Stimulated activated CD8-positive, alpha-beta memory T cell treated with anti-CD3 and anti-CD28 coated beads, Interleukin-15, amount 100 ng/mL, for 48 hours (primary cell): ENCODE measurements around the gene SSU72.
"Not testable (repeated sequence)": the region's sequence is repeated elsewhere in the genome, so short reads cannot be mapped to it uniquely, and the experiment has no call there.

Experiments
- DNase-seq, 2 donors: peaks; one replicate each; pipeline ENCODE4 v3.0.0-alpha.2; 2020; ENCODE audit warnings: low read depth in 2 of 2

The SSU72 gene

GRCh38 chr1:1558591-1558990 is 16.1 kb downstream of the SSU72 start:
- DNase-seq = no peak

GRCh38 chr1:1557688-1558087 is 17.0 kb downstream of the SSU72 start:
- DNase-seq = not testable (repeated sequence)

GRCh38 chr1:1556961-1557360 is 17.7 kb downstream of the SSU72 start:
- not testable (repeated sequence) for DNase-seq

DNA sequence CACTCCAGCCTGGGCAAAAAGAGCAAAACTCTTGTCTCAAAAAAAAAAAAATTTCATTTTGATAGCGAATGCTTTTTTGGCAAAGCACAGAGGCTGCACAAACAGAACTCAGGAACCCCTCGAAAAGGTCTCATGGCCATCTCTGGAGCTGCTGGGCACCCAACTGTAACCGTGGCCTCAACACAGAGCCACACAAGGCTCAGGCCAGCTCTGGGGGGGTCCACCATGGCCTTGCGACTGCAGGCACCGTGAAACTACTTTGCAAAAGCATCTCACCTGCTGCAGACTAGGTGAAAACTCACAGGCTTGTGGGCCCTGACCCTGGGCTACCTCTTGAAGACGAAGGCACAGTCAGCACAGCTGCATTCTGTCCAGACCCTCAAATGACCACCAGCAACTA is 18.2 kb downstream of the SSU72 start:
- DNase-seq = no peak

DNA sequence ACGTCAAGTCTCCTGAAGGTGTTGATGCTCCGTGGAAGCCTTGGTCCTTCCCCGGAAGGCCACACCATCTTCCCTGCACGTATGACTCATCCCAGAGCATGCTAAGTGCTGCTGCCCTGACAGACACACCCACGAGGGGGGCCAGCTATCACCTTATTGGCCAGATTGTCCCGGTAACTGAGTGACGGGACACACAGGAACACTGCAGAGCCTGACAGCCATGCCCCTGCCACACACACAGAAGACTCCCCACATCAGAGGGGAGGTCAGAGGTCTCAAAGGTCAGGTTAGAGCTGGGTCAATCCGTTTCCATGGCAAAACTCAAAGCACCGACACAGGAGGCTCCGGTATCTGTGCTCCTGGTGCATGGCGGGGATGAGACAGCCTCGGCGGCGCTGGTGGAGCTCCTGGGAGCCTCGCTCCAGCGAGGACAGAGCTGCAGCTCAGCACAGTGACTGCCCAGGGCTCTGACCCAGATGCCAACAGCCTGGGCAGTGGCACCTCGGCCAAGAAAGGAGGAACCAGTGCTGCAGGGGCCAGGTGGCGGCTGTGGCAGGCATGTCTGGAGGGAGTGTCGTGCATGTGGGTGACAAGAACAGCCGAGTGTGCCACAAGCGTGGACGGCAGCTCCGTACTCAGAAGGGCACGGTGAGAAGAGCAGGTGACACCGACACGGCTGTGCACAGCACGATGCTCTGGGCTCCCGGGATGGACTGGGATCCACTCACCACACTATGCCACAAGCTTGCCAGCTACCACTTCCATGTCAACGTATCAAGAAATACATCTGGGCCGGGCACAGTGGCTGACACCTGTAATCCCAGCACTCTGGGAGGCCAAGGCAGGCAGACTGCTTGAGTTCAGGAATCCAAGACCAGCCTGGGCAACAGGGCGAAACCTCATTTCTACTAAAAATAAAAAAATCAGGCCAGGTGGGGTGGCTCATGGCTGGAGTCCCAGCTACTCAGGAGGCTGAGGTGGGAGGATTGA is 19.4 kb downstream of the SSU72 start:
- no peak for DNase-seq

GRCh38 chr1:1554550-1554925 is 20.1 kb downstream of the SSU72 start:
- DNase-seq = no peak

- no peak for DNase-seq
Measured at GRCh38 chr1:1553821-1554494, 20.7 kb downstream of the SSU72 start.

DNA sequence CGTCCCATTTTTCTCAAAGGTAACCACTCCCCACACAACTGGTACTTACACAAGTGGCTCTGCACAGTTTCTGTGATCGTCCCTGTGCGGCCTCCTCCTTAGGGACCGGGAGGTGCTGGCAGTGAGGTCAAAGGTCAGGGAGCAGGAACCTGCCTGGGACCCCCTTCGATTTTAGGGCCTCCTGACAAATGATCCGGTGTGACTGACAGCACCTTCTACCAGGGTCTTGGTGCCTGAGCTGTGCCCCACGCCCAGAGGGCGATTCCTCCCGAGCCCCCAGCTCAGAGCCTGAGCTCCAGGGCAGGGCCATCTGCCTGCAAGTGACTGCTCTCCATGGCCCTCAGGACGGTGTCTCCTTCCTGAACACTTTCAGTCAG is 22.4 kb downstream of the SSU72 start:
- DNase-seq = no peak

DNA sequence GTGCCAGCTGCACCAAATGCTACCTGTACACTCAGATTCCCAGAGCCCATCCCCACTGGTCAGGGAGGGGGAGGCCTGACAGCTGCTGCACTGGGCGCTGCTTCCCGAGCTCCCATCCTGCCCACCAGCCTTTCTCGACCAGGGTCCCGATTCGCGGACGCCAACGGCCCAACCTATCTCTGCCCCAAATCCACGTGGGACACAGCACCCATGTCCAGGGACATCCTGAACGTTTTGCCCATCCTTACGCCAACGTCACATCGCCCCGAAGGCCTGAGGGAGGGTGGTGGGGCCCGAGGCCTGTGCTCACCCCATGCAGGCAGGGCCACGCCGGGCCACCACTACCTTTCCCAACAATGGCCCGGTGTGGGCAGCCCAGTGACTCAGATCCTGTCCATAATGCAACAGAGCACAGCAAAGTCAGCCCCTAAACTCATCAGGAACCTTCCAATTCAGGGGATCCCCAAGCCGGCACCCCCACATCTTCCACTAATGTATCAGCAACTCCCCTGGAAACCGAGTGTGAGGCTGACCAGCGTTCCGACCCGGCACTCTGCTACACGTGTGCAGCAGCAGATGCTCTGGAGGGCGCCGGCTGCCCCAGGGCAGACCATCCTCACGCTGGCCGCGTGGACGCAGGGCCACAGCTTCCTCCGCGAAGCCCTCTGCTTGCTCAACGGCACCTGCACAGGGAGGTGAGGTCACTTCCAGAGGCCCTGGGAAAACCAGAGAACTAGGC is 23.0 kb downstream of the SSU72 start:
- DNase-seq = no peak

- no peak for DNase-seq
Measured at GRCh38 chr1:1550591-1551432, 23.9 kb downstream of the SSU72 start.

DNA sequence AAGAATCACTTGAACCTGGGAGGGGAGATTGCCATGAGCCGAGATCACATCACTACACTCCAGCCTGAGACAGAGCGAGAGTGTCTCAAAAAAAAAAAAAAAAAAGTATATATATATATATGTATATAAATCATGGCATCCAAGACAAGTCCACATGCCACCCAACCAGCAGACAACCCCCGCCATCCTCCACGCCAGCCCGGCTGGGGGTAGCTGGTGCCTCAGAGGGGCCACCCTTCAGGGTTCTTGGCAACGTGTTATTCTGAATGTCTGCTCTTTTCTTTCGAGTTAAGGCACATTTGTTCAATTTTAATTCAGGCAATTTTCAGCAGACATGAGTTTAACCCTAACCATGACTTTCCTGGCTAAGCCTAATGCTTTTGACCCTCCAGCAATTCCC is 24.6 kb downstream of the SSU72 start:
- DNase-seq = no peak

- no peak for DNase-seq
Measured at GRCh38 chr1:1548591-1548990, 26.1 kb downstream of the SSU72 start.

GRCh38 chr1:1547476-1547875 is 27.2 kb downstream of the SSU72 start:
- DNase-seq = no peak

DNA sequence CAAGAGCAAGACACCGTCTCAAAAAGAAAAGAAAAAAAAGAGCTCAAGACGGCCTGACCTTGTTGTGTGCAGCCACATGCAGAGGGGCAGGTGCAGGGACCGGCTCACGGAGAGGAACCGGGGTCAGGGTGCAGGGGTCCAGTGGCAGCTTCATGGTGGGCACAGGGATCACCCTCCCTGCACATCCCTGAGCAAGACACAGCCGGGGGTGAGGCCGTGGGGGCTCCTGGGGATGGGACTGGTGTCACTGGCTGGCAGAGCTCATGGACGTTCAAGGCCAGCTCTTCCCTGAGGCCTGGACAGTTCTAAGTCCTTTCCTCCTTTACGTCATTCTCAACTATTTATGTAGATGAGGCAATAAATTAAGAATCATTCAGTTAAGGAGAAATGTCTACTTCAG is 27.7 kb downstream of the SSU72 start:
- DNase-seq = no peak

DNA sequence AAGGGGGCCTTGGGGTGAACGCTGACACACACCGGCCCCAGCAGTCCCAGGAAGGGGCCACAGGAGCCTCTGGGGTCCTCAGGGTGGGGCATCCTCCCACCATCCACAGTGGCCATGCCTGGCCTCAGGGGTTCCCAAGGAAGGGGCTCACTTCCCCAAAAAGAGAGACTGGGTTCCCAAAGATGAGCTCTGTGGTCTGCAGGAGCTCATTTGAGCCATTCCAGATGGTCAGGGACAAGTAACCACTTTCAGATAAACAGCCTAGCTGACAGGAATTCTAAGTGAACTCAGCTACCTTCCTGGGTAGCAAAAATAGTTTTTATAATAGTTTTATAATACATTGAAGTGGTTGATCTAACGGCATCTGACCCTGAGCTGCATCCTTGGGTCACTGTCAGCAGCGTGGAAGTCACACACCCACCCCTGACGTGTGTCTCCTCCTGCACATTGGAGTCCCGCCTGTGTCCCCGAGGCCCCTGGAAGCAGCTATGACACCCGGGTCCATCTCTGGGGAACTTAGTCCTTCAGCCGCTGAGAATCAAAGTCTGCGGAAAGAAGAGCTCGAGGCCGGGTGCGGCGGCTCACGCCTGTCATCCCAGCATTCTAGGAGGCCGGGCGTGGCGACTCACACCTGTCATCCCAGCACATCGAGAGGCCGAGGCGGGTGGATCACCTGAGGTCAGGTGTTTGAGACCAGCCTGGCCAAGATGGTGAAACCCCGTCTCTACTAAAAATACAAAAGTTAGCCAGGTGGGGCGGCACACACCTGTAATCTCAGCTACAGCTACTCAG is 28.5 kb downstream of the SSU72 start:
- no peak for DNase-seq

DNA sequence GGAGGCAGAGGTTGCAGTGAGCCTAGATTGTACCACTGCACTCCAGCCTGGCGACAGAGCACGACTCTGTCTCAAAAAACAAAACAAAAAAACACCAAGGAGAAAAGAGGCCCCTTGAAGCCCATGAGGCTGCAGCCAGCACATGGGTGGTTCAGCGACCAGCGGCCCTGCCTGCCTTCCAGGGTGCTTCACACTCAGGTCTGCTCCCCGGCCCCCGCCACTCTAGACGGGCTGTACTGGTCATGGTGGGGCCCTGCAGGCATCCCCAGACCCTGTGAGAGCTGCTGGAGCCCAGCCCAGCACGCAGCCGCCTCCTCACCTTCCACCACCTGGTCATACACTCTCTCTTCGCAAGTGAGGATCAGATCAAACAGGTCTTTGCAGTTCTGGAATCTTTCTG is 30.1 kb downstream of the SSU72 start:
- DNase-seq = no peak

DNA sequence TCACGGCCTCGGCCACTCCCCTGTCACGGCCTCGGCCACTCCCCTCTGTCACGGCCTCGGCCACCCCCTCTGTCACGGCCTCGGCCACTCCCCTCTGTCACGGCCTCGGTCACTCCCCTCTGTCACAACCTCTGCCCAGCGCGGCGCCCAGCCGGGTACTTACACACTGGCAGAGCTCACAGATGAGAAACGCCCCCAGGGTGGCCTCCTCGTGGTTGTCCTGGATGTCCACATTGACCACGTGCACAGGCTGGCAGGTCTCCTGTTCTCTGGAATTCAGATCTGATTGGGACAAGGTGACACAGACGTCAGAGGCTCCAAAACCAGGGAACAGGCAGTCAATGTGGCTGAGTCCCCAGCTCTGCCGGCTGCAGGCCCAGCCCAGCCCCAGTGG is 31.0 kb downstream of the SSU72 start:
- no peak for DNase-seq

- DNase-seq = no peak
Measured at GRCh38 chr1:1542766-1543705, 31.6 kb downstream of the SSU72 start.

- no peak for DNase-seq
Measured at GRCh38 chr1:1541956-1542765, 32.5 kb downstream of the SSU72 start.
